ENCODE data around the gene ANO3. TPM values are rescaled to one million over a fixed set of nuclear protein-coding genes. Genes with fewer than 3 reads are reported as not detected.

The ANO3 gene
- polyA plus RNA-seq, 3 donors, result not detected

- TF ChIP-seq CTCF (IDR thresholded peaks at IDR 0.05), result no peak
- no CpG with 5 or more reads among the region's 2 CpGs for WGBS (ENCODE audit: insufficient coverage)
- no peak overlapping the region for H3K4me3 Mint-ChIP-seq
These were observed 323.4 kb downstream of the ANO3 start for GRCh38 chr11:26655287-26655686.

GRCh38 chr11:26662916-26663315, 331.0 kb downstream of the ANO3 start:
- H3K27me3 ChIP-seq (ENCODE audit: control insufficient read depth in 2 of 2, insufficient read depth in 2 of 2, low read length in 2 of 2), result no peaks in the 10 kb centered on the region
- H3K27me3 Mint-ChIP-seq (ENCODE audit: low read depth in 3 of 3), result peaks cover 0 to 2% (median 2%) of the 10 kb centered on the region in 3 donors
- H3K27ac Mint-ChIP-seq, result no peak overlapping the region
- H3K4me2 ChIP-seq (replicated peaks; ENCODE audit: extremely low read depth, low read length, poor library complexity, severe bottlenecking), result no peak overlapping the region
- no peaks in the 10 kb centered on the region for H3K9me3 ChIP-seq (replicated peaks in 1 of 2; ENCODE audit: control insufficient read depth in 1 of 2, insufficient read depth in 1 of 2, low read length in 2 of 2)
- no peaks in the 10 kb centered on the region for H3K36me3 Mint-ChIP-seq
- H2AFZ ChIP-seq (ENCODE audit: insufficient read depth, low read depth, low read length, poor library complexity, severe bottlenecking), result no peak overlapping the region
- H3K36me3 ChIP-seq (replicated peaks in 1 of 2; ENCODE audit: control insufficient read depth in 1 of 2, insufficient read depth in 2 of 2, low read length in 2 of 2), result no peaks in the 10 kb centered on the region
- intact Hi-C loops (cut with micrococcal nuclease), result no loop called here
- no peaks in the 10 kb centered on the region for H3K79me2 ChIP-seq (ENCODE audit: insufficient read depth, low read length)
- no peak for DNase-seq
- no peak overlapping the region for H3K4me3 Mint-ChIP-seq
- no peak overlapping the region for H3K9ac ChIP-seq (ENCODE audit: insufficient read depth, low read length, poor library complexity, severe bottlenecking)
- no peak overlapping the region for H3K4me3 ChIP-seq (replicated peaks in 1 of 3; ENCODE audit: low read depth in 2 of 3, low read length in 3 of 3)
- no peaks in the 10 kb centered on the region for H3K4me1 ChIP-seq (ENCODE audit: control insufficient read depth in 1 of 2, insufficient read depth in 2 of 2, low read length in 2 of 2)
- no CpG with 5 or more reads among the region's 1 CpG for WGBS (ENCODE audit: insufficient coverage)
- H3K9me3 Mint-ChIP-seq, result no peaks in the 10 kb centered on the region
- no peak overlapping the region for H3K27ac ChIP-seq (ENCODE audit: low read depth in 1 of 2, low read length in 2 of 2)
- H3K4me1 Mint-ChIP-seq, result no peaks in the 10 kb centered on the region
- no peak for TF ChIP-seq CTCF (IDR thresholded peaks at IDR 0.05)
- H4K20me1 ChIP-seq (ENCODE audit: insufficient read depth, low read length), result no peaks in the 10 kb centered on the region

More at GRCh38 chr11:26655287-26655686, 323.4 kb downstream of the ANO3 start:
- Histone ChIP-seq H3K36me3 (replicated peaks in 1 of 2; ENCODE audit: control insufficient read depth in 1 of 2, insufficient read depth in 2 of 2, low read length in 2 of 2) (no peaks in the 10 kb centered on the region), H3K27ac (ENCODE audit: low read depth in 1 of 2, low read length in 2 of 2) (no peak overlapping the region), H3K27me3 (ENCODE audit: control insufficient read depth in 2 of 2, insufficient read depth in 2 of 2, low read length in 2 of 2) (no peaks in the 10 kb centered on the region), H3K9me3 (replicated peaks in 1 of 2; ENCODE audit: control insufficient read depth in 1 of 2, insufficient read depth in 1 of 2, low read length in 2 of 2) (no peaks in the 10 kb centered on the region), H3K4me3 (replicated peaks in 1 of 3; ENCODE audit: low read depth in 2 of 3, low read length in 3 of 3) (no peak overlapping the region), H3K79me2 (ENCODE audit: insufficient read depth, low read length) (no peaks in the 10 kb centered on the region), H2AFZ (ENCODE audit: insufficient read depth, low read depth, low read length, poor library complexity, severe bottlenecking) (no peak overlapping the region), H3K9ac (ENCODE audit: insufficient read depth, low read length, poor library complexity, severe bottlenecking) (no peak overlapping the region), H3K4me2 (replicated peaks; ENCODE audit: extremely low read depth, low read length, poor library complexity, severe bottlenecking) (no peak overlapping the region), H4K20me1 (ENCODE audit: insufficient read depth, low read length) (no peaks in the 10 kb centered on the region), H3K4me1 (ENCODE audit: control insufficient read depth in 1 of 2, insufficient read depth in 2 of 2, low read length in 2 of 2) (no peaks in the 10 kb centered on the region)
- Mint-ChIP-seq H3K27me3 (ENCODE audit: low read depth in 3 of 3) (peaks cover 0 to 2% (median 0%) of the 10 kb centered on the region in 3 donors), H3K36me3 (no peaks in the 10 kb centered on the region), H3K9me3 (no peaks in the 10 kb centered on the region), H3K4me1 (no peaks in the 10 kb centered on the region), H3K27ac (no peak overlapping the region)
- intact Hi-C loops (cut with micrococcal nuclease), result no loop called here
- DNase-seq, result no peak
